SU-DHL-6 (cell line): Measurements from ENCODE around the gene CALHM2.

Experiments
- H2AFZ ChIP-seq: fragments of 200-600 bp; sonication (generic); 2 replicates; pipeline ENCODE4 v1.6.1; 2014; ENCODE audit warnings: low read depth, mild to moderate bottlenecking, moderate library complexity, mixed read lengths, antibody characterized with exemption, low read length; ENCODE audit not compliant: severe bottlenecking
- H3F3A ChIP-seq: fragments of 200-600 bp; shearing (Covaris generic); 2 replicates; pipeline ENCODE4 v1.6.0; 2016; ENCODE audit warnings: antibody characterized with exemption, mild to moderate bottlenecking; ENCODE audit not compliant: insufficient read depth
- H3K27ac ChIP-seq: fragments of 200-600 bp; sonication (generic); 2 replicates; pipeline ENCODE4 v1.5.1; 2016; ENCODE audit warnings: low read depth, mild to moderate bottlenecking, low read length, moderate library complexity, mixed read lengths
- H3K27me3 ChIP-seq: fragments of 200-600 bp; sonication (generic), shearing (Covaris generic); 2 replicates; pipeline ENCODE4 v1.6.0; 2014; ENCODE audit warnings: mild to moderate bottlenecking, low read length
- H3K36me3 ChIP-seq: fragments of 200-600 bp; sonication (generic); 2 replicates; pipeline ENCODE4 v1.6.1; 2014; ENCODE audit warnings: mild to moderate bottlenecking, low read length, mixed read lengths
- H3K4me2 ChIP-seq: fragments of 300-600, 200-600 bp; shearing (Covaris generic), sonication (generic); 2 replicates; pipeline ENCODE4 v1.6.0; 2014; ENCODE audit warnings: low read length, low read depth, mild to moderate bottlenecking; ENCODE audit not compliant: poor library complexity, severe bottlenecking
- H3K4me3 ChIP-seq: fragments of 200-600 bp; sonication (generic); 2 replicates; pipeline ENCODE4 v1.5.1; 2014; ENCODE audit warnings: antibody characterized with exemption, low read length, mild to moderate bottlenecking, mixed read lengths; ENCODE audit not compliant: insufficient read depth, poor library complexity, severe bottlenecking
- H3K79me2 ChIP-seq: fragments of 200-600 bp; sonication (generic); 2 replicates; pipeline ENCODE4 v1.6.1; 2014; ENCODE audit warnings: mild to moderate bottlenecking, low read length, moderate library complexity; ENCODE audit not compliant: insufficient read depth
- H3K9ac ChIP-seq: fragments of 200-600 bp; sonication (generic); 2 replicates; pipeline ENCODE4 v1.7.0; 2014; ENCODE audit warnings: mild to moderate bottlenecking, low read length
- H3K9me2 ChIP-seq: fragments of 200-600 bp; sonication (generic); replicated peaks from 2 replicates; pipeline ENCODE4 v1.6.1; 2014; ENCODE audit warnings: low read length; ENCODE audit not compliant: insufficient read depth
- H3K9me3 ChIP-seq: fragments of 200-600 bp; sonication (generic); 2 replicates; pipeline ENCODE4 v1.6.1; 2014; ENCODE audit warnings: low read length, mixed read lengths; ENCODE audit not compliant: insufficient read depth
- H4K20me1 ChIP-seq: fragments of 200-600 bp; sonication (generic); 2 replicates; pipeline ENCODE4 v1.6.1; 2014; ENCODE audit warnings: low read depth, mild to moderate bottlenecking, antibody characterized with exemption, low read length, moderate library complexity, mixed read lengths
- EZH2phosphoT487 ChIP-seq: fragments of 200-600 bp; sonication (generic), shearing (Covaris generic); conservative IDR thresholded peaks from 2 replicates; pipeline ENCODE4 v1.6.1; 2018; ENCODE audit warnings: mild to moderate bottlenecking, antibody characterized with exemption, low read length, moderate library complexity, mixed read lengths
- TF ChIP-seq, protein P1 (sequence below): fragments of 200-600 bp; sonication (generic); IDR thresholded peaks from one replicate; pipeline ENCODE4 v1.5.1; 2017; ENCODE audit warnings: antibody characterized with exemption, mild to moderate bottlenecking, low read length, moderate library complexity; ENCODE audit not compliant: insufficient read depth, poor library complexity, severe bottlenecking

The CALHM2 gene

DNA sequence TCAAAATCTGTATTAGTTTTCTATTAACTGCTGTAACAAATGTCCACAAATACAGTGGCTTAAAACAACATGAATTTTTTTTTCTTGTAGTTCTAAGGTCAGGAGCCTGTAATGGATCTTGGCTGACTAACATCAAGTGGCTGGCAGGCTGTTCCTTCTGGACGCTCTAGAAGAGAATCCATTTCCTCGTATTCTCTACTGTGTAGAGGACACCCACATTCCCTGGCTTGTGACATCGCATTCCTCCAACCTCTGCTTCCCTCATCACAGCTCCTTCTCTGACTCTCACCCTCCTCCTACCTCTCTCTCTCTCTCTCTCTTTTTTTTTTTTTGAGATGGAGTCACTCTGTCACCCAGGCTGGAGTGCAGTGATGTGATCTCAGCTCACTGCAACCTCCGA is 11.3 kb upstream of the CALHM2 start:
- no peak overlapping the region for H2AFZ ChIP-seq
- no peak overlapping the region for H3K4me2 ChIP-seq
- H3K9ac ChIP-seq = no peak overlapping the region
- no peaks in the 10 kb centered on the region for H3K9me3 ChIP-seq
- no peaks in the 10 kb centered on the region for H4K20me1 ChIP-seq
- H3K27ac ChIP-seq = no peak overlapping the region
- H3F3A ChIP-seq = peaks cover 6% of the 10 kb centered on the region
- H3K27me3 ChIP-seq = no peaks in the 10 kb centered on the region
- H3K9me2 ChIP-seq = no peaks in the 10 kb centered on the region
- no peaks in the 10 kb centered on the region for H3K79me2 ChIP-seq
- H3K36me3 ChIP-seq = no peaks in the 10 kb centered on the region
- no peak for TF ChIP-seq EZH2phosphoT487
- TF ChIP-seq, protein P1, sequence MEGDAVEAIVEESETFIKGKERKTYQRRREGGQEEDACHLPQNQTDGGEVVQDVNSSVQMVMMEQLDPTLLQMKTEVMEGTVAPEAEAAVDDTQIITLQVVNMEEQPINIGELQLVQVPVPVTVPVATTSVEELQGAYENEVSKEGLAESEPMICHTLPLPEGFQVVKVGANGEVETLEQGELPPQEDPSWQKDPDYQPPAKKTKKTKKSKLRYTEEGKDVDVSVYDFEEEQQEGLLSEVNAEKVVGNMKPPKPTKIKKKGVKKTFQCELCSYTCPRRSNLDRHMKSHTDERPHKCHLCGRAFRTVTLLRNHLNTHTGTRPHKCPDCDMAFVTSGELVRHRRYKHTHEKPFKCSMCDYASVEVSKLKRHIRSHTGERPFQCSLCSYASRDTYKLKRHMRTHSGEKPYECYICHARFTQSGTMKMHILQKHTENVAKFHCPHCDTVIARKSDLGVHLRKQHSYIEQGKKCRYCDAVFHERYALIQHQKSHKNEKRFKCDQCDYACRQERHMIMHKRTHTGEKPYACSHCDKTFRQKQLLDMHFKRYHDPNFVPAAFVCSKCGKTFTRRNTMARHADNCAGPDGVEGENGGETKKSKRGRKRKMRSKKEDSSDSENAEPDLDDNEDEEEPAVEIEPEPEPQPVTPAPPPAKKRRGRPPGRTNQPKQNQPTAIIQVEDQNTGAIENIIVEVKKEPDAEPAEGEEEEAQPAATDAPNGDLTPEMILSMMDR = no peak
- H3K4me3 ChIP-seq = no peak overlapping the region

DNA sequence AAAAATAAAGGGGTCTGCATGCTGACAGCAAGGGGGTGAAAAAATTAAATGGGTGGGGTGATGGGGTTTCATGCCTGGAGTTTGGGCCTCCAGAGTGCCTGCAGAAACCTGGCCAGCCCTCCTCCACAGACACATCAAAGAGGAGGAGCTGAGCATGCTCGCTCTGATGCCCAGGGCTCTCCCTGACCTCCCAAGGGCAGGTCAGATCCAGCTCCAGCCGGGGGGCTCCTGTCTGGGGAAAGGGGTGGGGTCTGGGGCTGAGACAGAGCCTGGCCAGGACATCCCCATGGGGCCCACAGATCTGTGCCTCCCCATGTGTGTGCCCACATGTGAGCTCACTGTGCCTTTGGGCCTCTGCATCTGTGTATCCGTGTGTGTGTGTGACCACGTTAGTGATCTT is 7.4 kb upstream of the CALHM2 start:
- Histone ChIP-seq H3F3A (no peaks in the 10 kb centered on the region), H3K9me3 (no peaks in the 10 kb centered on the region), H3K4me3 (no peak overlapping the region), H3K9me2 (no peaks in the 10 kb centered on the region), H3K4me2 (no peak overlapping the region), H3K27me3 (no peaks in the 10 kb centered on the region), H3K27ac (no peak overlapping the region), H3K9ac (no peak overlapping the region), H3K79me2 (no peaks in the 10 kb centered on the region), H2AFZ (no peak overlapping the region), H4K20me1 (no peaks in the 10 kb centered on the region), H3K36me3 (no peaks in the 10 kb centered on the region)
- TF ChIP-seq, protein P1 = no peak
- no peak for TF ChIP-seq EZH2phosphoT487

DNA sequence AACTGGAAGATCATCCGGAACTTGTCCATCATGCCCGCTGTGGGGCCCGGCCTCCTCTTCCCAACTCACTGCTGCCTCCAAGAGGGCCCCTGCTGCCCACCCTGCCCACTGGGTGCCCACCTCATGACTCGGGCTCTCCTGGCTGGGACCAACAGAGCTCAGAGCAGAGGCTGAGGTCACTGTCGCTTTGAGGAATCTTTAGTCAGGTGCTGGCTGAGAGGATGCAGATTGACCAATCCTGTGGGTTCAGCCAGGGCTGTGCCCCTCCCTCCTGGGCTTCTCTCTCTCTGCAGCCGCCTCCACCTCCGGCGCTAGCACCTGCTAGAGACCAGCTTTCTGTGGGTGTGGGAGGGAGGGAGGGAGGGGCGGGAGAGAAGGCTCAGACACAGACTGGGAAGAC is 6.5 kb upstream of the CALHM2 start, which contains the start of gene CALHM1:
Gene CALHM1, minus strand, starts transcription at position 181 of the 400 bp plus-strand sequence. Its CDS starts 149 bp downstream, at position 32.
- H3K4me2 ChIP-seq = no peak within 1 kb of the TSS
- H3K4me3 ChIP-seq = no peak within 1 kb of the TSS
- H4K20me1 ChIP-seq = no peaks in the 10 kb centered on the region
- no peak within 1 kb of the TSS for H3K9ac ChIP-seq
- H3K36me3 ChIP-seq = no peaks in the 10 kb centered on the region
- no peaks in the 10 kb centered on the region for H3K79me2 ChIP-seq
- no peaks in the 10 kb centered on the region for H3K27me3 ChIP-seq
- H2AFZ ChIP-seq = no peak within 1 kb of the TSS
- H3K9me2 ChIP-seq = no peaks in the 10 kb centered on the region
- H3F3A ChIP-seq = no peaks in the 10 kb centered on the region
- TF ChIP-seq EZH2phosphoT487 = no peak
- TF ChIP-seq, protein P1 = no peak
- H3K9me3 ChIP-seq = no peaks in the 10 kb centered on the region
- no peak within 1 kb of the TSS for H3K27ac ChIP-seq
